ENCODE measurements around the gene HYAL1.
"Not testable (repeated sequence)": the region's sequence is repeated elsewhere in the genome, so short reads cannot be mapped to it uniquely, and the experiment has no call there.

HYAL1 gene

GRCh38 chr3:50292159-50293078 lies 11.0 kb downstream of the HYAL1 start, which contains the start of gene IFRD2:
IFRD2 (minus strand) TSS chr3:50292429; CDS start chr3:50292274, 155 bp downstream.
- DNase-seq (ENCODE audit: low read depth), result peak; percentile 92
- no peak for TF ChIP-seq CTCF (conservative IDR thresholded peaks at IDR 0.05; ENCODE audit: low read depth, low read length)
- H3K4me3 ChIP-seq (ENCODE audit: low read length), result peak within 1 kb of the TSS; percentile 82

DNA sequence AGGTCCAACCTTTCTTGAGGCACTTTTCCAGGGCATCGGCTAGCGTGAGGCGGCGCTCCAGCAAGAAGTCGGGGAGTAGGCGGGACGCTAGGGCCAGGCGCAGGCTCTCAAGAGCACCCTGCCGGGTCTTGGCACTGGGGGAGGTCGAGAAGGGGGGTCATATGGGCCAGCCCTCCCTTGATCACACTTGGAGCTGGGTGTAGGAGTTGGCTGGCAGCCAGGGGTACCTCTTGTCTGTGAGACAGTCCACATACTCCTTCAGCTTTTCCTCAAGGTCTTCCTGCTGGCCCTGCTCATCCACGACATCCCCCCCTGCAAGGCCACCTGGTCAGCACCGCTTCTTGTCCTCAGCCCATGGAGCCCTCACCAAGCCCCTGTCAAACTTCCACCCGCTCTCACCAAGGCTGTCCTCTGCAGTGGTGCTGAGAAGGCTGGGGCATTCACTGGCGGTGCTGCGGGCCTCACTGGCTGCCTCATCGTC lies 13.2 kb downstream of the HYAL1 start:
- no peak overlapping the region for H3K4me3 ChIP-seq (ENCODE audit: low read length)
- no peak for TF ChIP-seq CTCF (conservative IDR thresholded peaks at IDR 0.05; ENCODE audit: low read depth, low read length)
- no peak for DNase-seq (ENCODE audit: low read depth)

- no peak for DNase-seq (ENCODE audit: low read depth)
- no peak for TF ChIP-seq CTCF (conservative IDR thresholded peaks at IDR 0.05; ENCODE audit: low read depth, low read length)
- no peak overlapping the region for H3K4me3 ChIP-seq (ENCODE audit: low read length)
These were observed 14.2 kb downstream of the HYAL1 start for GRCh38 chr3:50289130-50289529.

- H3K4me3 ChIP-seq (ENCODE audit: low read length), result no peak overlapping the region
- no peak for TF ChIP-seq CTCF (conservative IDR thresholded peaks at IDR 0.05; ENCODE audit: low read depth, low read length)
- no peak for DNase-seq (ENCODE audit: low read depth)
These were observed 14.9 kb downstream of the HYAL1 start for GRCh38 chr3:50288387-50289007.

DNA sequence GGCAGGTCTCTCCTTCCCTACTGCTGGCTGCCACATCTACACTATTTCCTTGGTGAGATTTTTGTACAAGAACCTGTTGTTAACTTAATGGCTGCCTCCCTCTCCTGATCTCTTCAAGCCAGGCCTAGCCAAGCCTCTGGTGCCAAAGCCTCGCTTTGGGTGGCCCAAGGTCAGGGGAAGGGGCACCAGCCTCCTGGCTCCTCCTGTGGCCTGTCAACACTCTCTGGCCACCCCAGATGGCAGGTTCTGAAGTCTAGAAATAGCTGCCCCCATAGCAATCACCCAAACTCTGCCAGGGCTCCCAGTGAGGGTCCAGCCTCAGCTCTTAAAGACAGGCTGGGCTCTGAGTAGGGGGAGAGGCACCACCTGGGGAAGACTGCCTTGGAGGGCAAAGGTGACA lies 16.1 kb downstream of the HYAL1 start:
- H3K4me3 ChIP-seq (ENCODE audit: low read length), result no peak overlapping the region
- TF ChIP-seq CTCF (conservative IDR thresholded peaks at IDR 0.05; ENCODE audit: low read depth, low read length), result no peak
- no peak for DNase-seq (ENCODE audit: low read depth)

DNA sequence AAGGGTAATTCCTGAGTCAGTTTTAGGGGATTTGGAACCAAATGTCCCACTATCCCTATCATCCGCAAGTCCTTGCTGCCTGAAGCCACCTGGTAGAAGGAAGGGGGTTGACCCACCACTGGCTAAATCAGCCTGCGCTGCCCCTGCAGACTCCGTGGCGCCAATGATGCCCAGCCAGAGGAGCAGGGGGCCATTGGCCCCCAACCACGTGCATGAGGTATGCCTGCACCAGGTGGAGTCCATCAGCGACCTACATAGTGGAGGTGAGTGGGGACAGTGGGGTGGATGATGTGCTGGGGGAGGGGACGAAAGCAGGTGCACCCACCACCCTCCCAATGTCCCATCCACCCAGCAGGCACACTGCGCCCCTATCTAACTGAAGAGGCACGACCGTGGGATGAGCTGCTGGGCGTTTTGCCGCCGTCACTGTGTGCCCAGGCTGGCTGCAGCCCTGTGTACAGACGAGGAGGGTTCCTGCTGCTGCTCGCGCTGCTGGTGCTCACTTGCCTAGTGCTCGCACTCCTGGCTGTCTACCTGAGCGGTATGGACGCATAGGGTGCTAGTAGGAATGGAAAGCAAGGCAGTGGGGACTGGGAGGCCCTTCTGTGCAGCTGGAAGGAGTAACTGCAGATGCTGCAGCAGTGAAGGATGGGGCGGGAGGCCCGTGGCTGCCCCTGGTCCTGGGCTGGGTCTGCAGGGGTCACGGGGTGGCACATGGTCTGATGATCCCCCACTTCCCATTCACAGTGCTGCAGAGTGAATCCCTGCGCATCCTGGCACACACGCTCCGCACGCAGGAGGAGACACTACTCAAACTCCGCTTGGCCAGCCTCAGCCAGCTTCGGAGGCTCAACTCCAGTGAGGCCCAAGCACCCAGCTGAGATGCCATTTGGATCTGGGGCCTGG lies 16.8 kb downstream of the HYAL1 start:
- no peak for DNase-seq (ENCODE audit: low read depth)
- no peak for TF ChIP-seq CTCF (conservative IDR thresholded peaks at IDR 0.05; ENCODE audit: low read depth, low read length)
- H3K4me3 ChIP-seq (ENCODE audit: low read length), result no peak overlapping the region

DNA sequence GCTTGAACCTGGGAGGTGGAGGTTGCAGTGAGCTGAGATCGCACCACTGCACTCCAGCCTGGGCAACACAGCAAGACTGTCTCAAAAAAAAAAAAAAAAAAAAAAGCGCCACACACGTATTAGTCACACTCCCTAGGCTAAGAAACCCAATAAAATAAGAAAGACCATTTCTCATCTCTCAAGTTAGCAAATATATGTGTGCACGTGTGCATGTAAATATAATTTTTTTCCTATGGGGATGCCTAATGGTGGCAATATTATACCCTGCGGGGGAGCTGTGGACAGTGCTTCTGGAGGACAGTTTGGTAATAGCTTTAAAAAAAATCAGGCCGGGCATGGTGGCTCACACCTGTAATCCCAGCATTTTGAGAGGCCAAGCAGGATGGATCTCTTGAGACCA lies 19.3 kb downstream of the HYAL1 start:
- not testable (repeated sequence) for DNase-seq (ENCODE audit: low read depth); H3K4me3 ChIP-seq (ENCODE audit: low read length)
